Activated T-cell treated with anti-CD3 and anti-CD28 coated beads for 1 hour (primary cell): ENCODE data around the gene MCM9.

Source experiments
- DNase-seq: peaks from one replicate; pipeline ENCODE4 v3.0.0-alpha.2; 2020; ENCODE audit warnings: low read depth

The MCM9 gene

GRCh38 chr6:118934461-118935330 lies at the start of gene MCM9:
TSS of gene MCM9 (minus strand) at chr6:118935159. CDS start at chr6:118931723, 3,436 bp downstream.
- peak; percentile 79 for DNase-seq

GRCh38 chr6:118984342-118984741 lies 49.4 kb upstream of the MCM9 start:
- DNase-seq, result no peak

GRCh38 chr6:118982575-118982911 lies 47.6 kb upstream of the MCM9 start:
- no peak for DNase-seq

- no peak for DNase-seq
Measured at GRCh38 chr6:118981884-118982574, 47.1 kb upstream of the MCM9 start.

GRCh38 chr6:118980063-118980462 lies 45.1 kb upstream of the MCM9 start:
- DNase-seq, result no peak

- no peak for DNase-seq
Measured at GRCh38 chr6:118974790-118975189, 39.8 kb upstream of the MCM9 start.

GRCh38 chr6:118971682-118972081 lies 36.7 kb upstream of the MCM9 start:
- DNase-seq, result no peak

GRCh38 chr6:118970866-118971265 lies 35.9 kb upstream of the MCM9 start:
- DNase-seq, result no peak

- no peak for DNase-seq
Measured at GRCh38 chr6:118968416-118968815, 33.5 kb upstream of the MCM9 start.

GRCh38 chr6:118967239-118967638 lies 32.3 kb upstream of the MCM9 start:
- no peak for DNase-seq

- no peak for DNase-seq
Measured at GRCh38 chr6:118965843-118966370, 30.9 kb upstream of the MCM9 start.

- DNase-seq, result no peak
Measured at GRCh38 chr6:118965371-118965770, 30.4 kb upstream of the MCM9 start.

GRCh38 chr6:118963003-118963402 lies 28.0 kb upstream of the MCM9 start:
- DNase-seq, result no peak

- DNase-seq, result no peak
Measured at GRCh38 chr6:118959903-118960302, 24.9 kb upstream of the MCM9 start.

GRCh38 chr6:118953391-118953790 lies 18.4 kb upstream of the MCM9 start:
- DNase-seq, result no peak

- no peak for DNase-seq
Measured at GRCh38 chr6:118952683-118953082, 17.7 kb upstream of the MCM9 start.

- DNase-seq, result no peak
Measured at GRCh38 chr6:118945217-118945616, 10.3 kb upstream of the MCM9 start.

GRCh38 chr6:118940770-118941169 lies 5.8 kb upstream of the MCM9 start:
- no peak for DNase-seq

- no peak for DNase-seq
Measured at GRCh38 chr6:118939683-118940082, 4.7 kb upstream of the MCM9 start.

GRCh38 chr6:118935978-118936703 lies 1.2 kb upstream of the MCM9 start:
- no peak for DNase-seq

- no peak for DNase-seq
Measured at GRCh38 chr6:118935331-118935668, 341 bp upstream of the MCM9 start.

- no peak for DNase-seq
Measured at GRCh38 chr6:118933855-118934460, 1.0 kb downstream of the MCM9 start.
